Kidney (tissue), 14 donors: ENCODE results near the gene RAPGEF4. TPM values are rescaled to one million over a fixed set of nuclear protein-coding genes. Genes with fewer than 3 reads are reported as not detected.

Experiments used
- DNase-seq, 5 donors: peaks; one replicate each; pipeline ENCODE4 v3.0.0-alpha.2; 2013 to 2020
- FAIRE-seq: peaks from 2 replicates; lab custom pipeline; 2012; peaks lifted over from hg19 to GRCh38; lab: Jason Lieb, UNC
- H3K27ac ChIP-seq, 2 donors: one replicate each; pipeline ENCODE4 v1.7.0; 2013; ENCODE audit warnings: low read depth in 2 of 2, low read length in 2 of 2, inconsistent platforms in 1 of 2
- H3K27me3 ChIP-seq: one replicate; pipeline ENCODE4 v1.7.1; 2013; ENCODE audit warnings: low read length, inconsistent platforms; ENCODE audit not compliant: control insufficient read depth, insufficient read depth
- H3K36me3 ChIP-seq, 3 donors: one replicate each; pipeline versions ENCODE4 v1.7.0 to v1.7.1; 2013; ENCODE audit warnings: low read length in 3 of 3, control low read depth in 1 of 3, inconsistent platforms in 1 of 3; ENCODE audit not compliant: insufficient read depth in 3 of 3, control insufficient read depth in 2 of 3
- H3K4me1 ChIP-seq, 3 donors: one replicate each; pipeline versions ENCODE4 v1.7.0 to v1.7.1; 2013; ENCODE audit warnings: low read length in 3 of 3, inconsistent platforms in 1 of 3, low read depth in 1 of 3; ENCODE audit not compliant: control insufficient read depth in 2 of 3, insufficient read depth in 2 of 3
- H3K4me3 ChIP-seq, 3 donors: one replicate each; pipeline versions ENCODE4 v1.7.0 to v1.8.1; 2013; ENCODE audit warnings: low read length in 3 of 3, control low read depth in 1 of 3, inconsistent platforms in 1 of 3
- H3K9ac ChIP-seq, 3 donors: one replicate each; pipeline versions ENCODE4 v1.7.0 to v1.7.1; 2013; ENCODE audit warnings: low read length in 3 of 3, control low read depth in 1 of 3, inconsistent platforms in 1 of 3
- H3K9me3 ChIP-seq, 3 donors: one replicate each; pipeline versions ENCODE4 v1.7.0 to v1.7.1; 2013; ENCODE audit warnings: low read length in 3 of 3, control low read depth in 1 of 3, inconsistent platforms in 1 of 3; ENCODE audit not compliant: control insufficient read depth in 2 of 3, insufficient read depth in 1 of 3
- CTCF ChIP-seq: IDR thresholded peaks from 3 replicates; pipeline ENCODE4 v1.5.1; 2012; ENCODE audit warnings: mild to moderate bottlenecking, moderate library complexity, borderline replicate concordance; ENCODE audit not compliant: insufficient read depth; ENCODE audit errors: extremely low read depth
- intact Hi-C: fragments of 100-400 bp; cut with DNase I; formaldehyde crosslinking; loops from one replicate; pipeline ENCODE4 v1.11.1; 2022
- polyA plus RNA-seq: library from polyadenylated mRNA; stranded (reverse); fragments of 350-450 nt; fragmentation: Illumina TruSeq; extraction: RNeasy Lipid Tissue Mini Kit (QIAGEN cat#74804); gene quantifications from one replicate; pipeline ENCODE4 v1.2.3, GENCODE V29; 2014; ENCODE audit warnings: low read depth, low replicate concordance; ENCODE audit not compliant: insufficient read depth
- total RNA-seq: library from RNA; stranded (reverse); fragmentation: NEBNext Ultra II Directional; extraction: Animal tissue kit (Norgen Biotek cat#: 25700); gene quantifications from one replicate; pipeline ENCODE4 v1.2.1, GENCODE V29; 2021
- donor health status: control.
- donor health status: control.
- donor health status: control.
- donor health status: control.
- donor health status: control.
- donor health status: DM: yes; HTN: yes; CAD: no.
- donor health status: Normal renal cell carcinoma (clear cell type).

The RAPGEF4 gene
- total and polyA plus RNA-seq, 2 donors from 2014 or later: 3.8 to 13.6 TPM

GRCh38 chr2:173087214-173087581, 351.6 kb downstream of the RAPGEF4 start:
- Histone ChIP-seq H3K27ac (no peak overlapping the region), H3K4me3 (no peak overlapping the region), H3K36me3 (no peaks in the 10 kb centered on the region), H3K9me3 (no peaks in the 10 kb centered on the region), H3K27me3 (no peaks in the 10 kb centered on the region), H3K4me1 (no peaks in the 10 kb centered on the region), H3K9ac (no peak overlapping the region)
- TF ChIP-seq CTCF: no peak
- FAIRE-seq (no peak), DNase-seq (no peak)
- intact Hi-C loops: no loop called here

DNA sequence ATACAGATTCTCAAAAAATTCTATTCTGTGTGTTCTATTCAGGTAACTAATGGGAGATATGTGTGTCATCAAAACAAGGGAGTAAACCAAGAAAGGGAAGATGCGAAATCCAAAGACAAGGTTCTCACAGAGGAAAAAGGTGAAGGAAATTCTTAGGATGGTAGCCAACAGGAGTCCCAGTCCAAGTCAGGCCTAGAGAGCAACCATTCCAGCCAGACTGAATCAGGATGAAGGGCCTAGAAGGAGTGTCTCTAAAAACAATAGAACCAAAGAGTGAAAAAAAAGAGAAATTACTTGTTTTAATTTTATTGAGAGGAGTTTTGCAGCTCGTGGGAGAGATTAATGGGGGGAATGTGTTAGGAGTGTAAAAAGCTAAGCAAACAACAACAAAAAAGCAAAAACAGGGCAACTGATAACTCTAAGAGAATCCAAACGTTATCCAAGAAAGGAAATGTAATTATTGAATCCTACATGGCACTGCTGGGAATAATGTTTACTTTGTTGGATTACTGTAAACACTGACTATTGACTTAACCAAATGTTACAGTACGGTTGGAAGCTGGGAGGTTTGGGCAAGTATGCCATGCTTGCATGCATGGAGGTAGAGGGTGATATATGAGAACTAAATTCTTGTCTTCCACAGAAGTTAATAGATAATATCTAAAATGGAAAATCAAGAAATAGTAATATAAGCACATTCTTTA, 352.3 kb downstream of the RAPGEF4 start:
- no peaks in the 10 kb centered on the region for H3K9me3 ChIP-seq
- no peak for TF ChIP-seq CTCF

GRCh38 chr2:173090276-173090877, 354.7 kb downstream of the RAPGEF4 start:
- no peak overlapping the region for H3K4me3 ChIP-seq
- no peaks in the 10 kb centered on the region for H3K9me3 ChIP-seq
- H3K9ac ChIP-seq: no peak overlapping the region
- peak overlapping the region in 1 of 2 donors; percentile 14 for H3K27ac ChIP-seq
- H3K36me3 ChIP-seq: no peaks in the 10 kb centered on the region
- intact Hi-C loops: no loop called here
- DNase-seq: peak in 3 of 5 donors; percentile 16 to 31 (median 29)
- no peaks in the 10 kb centered on the region for H3K27me3 ChIP-seq
- no peak for FAIRE-seq
- no peak for TF ChIP-seq CTCF
- no peaks in the 10 kb centered on the region for H3K4me1 ChIP-seq

More for the DNA sequence above, 352.3 kb downstream of the RAPGEF4 start:
- no peak overlapping the region for H3K4me3 ChIP-seq
- H3K27me3 ChIP-seq: no peaks in the 10 kb centered on the region
- no peaks in the 10 kb centered on the region for H3K36me3 ChIP-seq
- intact Hi-C loops: no loop called here
- no peak overlapping the region for H3K9ac ChIP-seq
- no peaks in the 10 kb centered on the region for H3K4me1 ChIP-seq
- FAIRE-seq (no peak), DNase-seq (no peak)
- H3K27ac ChIP-seq: no peak overlapping the region
